ENCODE data around the gene EP400.

DNA sequence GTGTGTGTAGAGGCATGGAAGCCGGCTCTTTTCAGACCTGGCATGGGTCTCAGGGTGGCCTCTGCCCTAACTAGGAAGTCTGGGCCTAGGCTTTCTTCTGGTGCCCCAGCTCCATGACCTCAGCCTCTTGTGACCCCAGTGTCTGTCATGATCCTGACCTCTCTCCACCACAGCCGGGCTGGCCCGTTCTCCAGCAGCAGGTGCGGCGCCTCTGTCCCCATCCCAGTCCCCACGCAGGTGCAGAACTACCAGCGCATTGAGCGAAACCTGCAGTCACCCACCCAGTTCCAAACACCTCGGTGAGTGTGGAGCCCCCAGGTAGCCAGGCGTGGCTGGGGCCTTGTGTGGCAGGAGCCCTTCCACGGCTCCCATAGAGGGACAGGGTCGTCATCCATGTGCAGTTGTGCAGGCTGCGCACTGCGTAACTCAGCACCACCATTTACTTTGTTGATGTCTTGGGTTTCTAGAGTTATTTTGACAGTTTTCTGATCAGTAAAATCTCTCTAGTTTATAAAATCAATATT is 35.5 kb upstream of the EP400 start:
- TF ChIP-seq POLR2A (IDR thresholded peaks at IDR 0.05) (no peak), CTCF (IDR thresholded peaks at IDR 0.05) (no peak)

All from adrenal gland (tissue), 5 donors.